ENCODE measurements around the gene RABGAP1L. TPM values are rescaled to one million over a fixed set of nuclear protein-coding genes. Genes with fewer than 3 reads are reported as not detected.

RABGAP1L gene
- total RNA-seq, 1 experiment from 2014 or later: 76.9 TPM

DNA sequence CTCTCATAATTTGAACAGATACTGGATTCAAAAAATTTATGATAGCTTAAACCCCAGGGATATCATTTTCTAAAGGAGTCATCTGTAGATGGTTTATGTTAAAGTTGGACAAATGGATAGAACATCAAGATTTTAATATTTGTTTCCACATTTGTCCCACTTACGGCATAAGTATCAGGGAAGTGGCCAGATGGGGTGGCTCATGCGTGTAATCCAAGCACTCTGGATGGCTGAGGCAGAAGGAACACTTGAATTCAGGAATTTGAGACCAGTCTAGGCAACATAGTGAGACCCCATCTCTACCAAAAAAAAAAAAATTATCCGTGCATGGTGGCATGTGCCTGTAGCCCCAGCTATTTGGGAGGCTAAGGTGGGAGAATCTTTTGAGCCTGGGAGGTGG, 517.5 kb downstream of the RABGAP1L start:
- DNase-seq (ENCODE audit: low spot score) (no peak), ATAC-seq (no peak)
- POLR2A ChIA-PET: no interaction called here
- Mint-ChIP-seq H3K27me3 (ENCODE audit: low read depth) (no peaks in the 10 kb centered on the region), H3K4me1 (no peaks in the 10 kb centered on the region; the same call in 1 of the 2 replicates), H3K9me3 (no peaks in the 10 kb centered on the region), H3K4me3 (no peak overlapping the region), H3K27ac (no peak overlapping the region), H3K36me3 (no peaks in the 10 kb centered on the region)
- CTCF ChIA-PET: interaction anchor here (0.6 kb wide), 1 partner anchor 13 kb away, joined by 3 read pairs; no protein-coding TSS in a partner anchor
- TF ChIP-seq ATF6 (CRISPR knock-in tag; IDR thresholded peaks at IDR 0.05) (no peak), ZNF423 (CRISPR knock-in tag; IDR thresholded peaks at IDR 0.05) (no peak), MYBL2 (CRISPR knock-in tag; IDR thresholded peaks at IDR 0.05) (no peak), ZNF671 (CRISPR knock-in tag; IDR thresholded peaks at IDR 0.05) (no peak), ZNF121 (CRISPR knock-in tag; IDR thresholded peaks at IDR 0.05) (no peak), FOXK1 (CRISPR knock-in tag; IDR thresholded peaks at IDR 0.05) (no peak), ATF2 (CRISPR knock-in tag; IDR thresholded peaks at IDR 0.05; ENCODE audit: borderline replicate concordance, low read depth) (no peak), USF2 (CRISPR knock-in tag; IDR thresholded peaks at IDR 0.05) (no peak), ZNF138 (CRISPR knock-in tag; conservative IDR thresholded peaks at IDR 0.05) (no peak), ELF4 (CRISPR knock-in tag; IDR thresholded peaks at IDR 0.05; ENCODE audit: low read depth) (no peak), PRRX2 (CRISPR knock-in tag; IDR thresholded peaks at IDR 0.05) (no peak), ZNF317 (CRISPR knock-in tag; IDR thresholded peaks at IDR 0.05; ENCODE audit: borderline replicate concordance, low read depth) (no peak), TEAD4 (CRISPR knock-in tag; IDR thresholded peaks at IDR 0.05) (no peak), FOXJ3 (CRISPR knock-in tag; IDR thresholded peaks at IDR 0.05; ENCODE audit: borderline replicate concordance) (no peak)
- TF ChIP-seq, protein P1, sequence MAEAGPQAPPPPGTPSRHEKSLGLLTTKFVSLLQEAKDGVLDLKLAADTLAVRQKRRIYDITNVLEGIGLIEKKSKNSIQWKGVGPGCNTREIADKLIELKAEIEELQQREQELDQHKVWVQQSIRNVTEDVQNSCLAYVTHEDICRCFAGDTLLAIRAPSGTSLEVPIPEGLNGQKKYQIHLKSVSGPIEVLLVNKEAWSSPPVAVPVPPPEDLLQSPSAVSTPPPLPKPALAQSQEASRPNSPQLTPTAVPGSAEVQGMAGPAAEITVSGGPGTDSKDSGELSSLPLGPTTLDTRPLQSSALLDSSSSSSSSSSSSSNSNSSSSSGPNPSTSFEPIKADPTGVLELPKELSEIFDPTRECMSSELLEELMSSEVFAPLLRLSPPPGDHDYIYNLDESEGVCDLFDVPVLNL (CRISPR knock-in tag; IDR thresholded peaks at IDR 0.05; ENCODE audit: borderline replicate concordance, low read depth): no peak
- TF ChIP-seq, protein P2, sequence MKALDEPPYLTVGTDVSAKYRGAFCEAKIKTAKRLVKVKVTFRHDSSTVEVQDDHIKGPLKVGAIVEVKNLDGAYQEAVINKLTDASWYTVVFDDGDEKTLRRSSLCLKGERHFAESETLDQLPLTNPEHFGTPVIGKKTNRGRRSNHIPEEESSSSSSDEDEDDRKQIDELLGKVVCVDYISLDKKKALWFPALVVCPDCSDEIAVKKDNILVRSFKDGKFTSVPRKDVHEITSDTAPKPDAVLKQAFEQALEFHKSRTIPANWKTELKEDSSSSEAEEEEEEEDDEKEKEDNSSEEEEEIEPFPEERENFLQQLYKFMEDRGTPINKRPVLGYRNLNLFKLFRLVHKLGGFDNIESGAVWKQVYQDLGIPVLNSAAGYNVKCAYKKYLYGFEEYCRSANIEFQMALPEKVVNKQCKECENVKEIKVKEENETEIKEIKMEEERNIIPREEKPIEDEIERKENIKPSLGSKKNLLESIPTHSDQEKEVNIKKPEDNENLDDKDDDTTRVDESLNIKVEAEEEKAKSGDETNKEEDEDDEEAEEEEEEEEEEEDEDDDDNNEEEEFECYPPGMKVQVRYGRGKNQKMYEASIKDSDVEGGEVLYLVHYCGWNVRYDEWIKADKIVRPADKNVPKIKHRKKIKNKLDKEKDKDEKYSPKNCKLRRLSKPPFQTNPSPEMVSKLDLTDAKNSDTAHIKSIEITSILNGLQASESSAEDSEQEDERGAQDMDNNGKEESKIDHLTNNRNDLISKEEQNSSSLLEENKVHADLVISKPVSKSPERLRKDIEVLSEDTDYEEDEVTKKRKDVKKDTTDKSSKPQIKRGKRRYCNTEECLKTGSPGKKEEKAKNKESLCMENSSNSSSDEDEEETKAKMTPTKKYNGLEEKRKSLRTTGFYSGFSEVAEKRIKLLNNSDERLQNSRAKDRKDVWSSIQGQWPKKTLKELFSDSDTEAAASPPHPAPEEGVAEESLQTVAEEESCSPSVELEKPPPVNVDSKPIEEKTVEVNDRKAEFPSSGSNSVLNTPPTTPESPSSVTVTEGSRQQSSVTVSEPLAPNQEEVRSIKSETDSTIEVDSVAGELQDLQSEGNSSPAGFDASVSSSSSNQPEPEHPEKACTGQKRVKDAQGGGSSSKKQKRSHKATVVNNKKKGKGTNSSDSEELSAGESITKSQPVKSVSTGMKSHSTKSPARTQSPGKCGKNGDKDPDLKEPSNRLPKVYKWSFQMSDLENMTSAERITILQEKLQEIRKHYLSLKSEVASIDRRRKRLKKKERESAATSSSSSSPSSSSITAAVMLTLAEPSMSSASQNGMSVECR (CRISPR knock-in tag; IDR thresholded peaks at IDR 0.05; ENCODE audit: borderline replicate concordance): no peak
- TF ChIP-seq, protein P3, sequence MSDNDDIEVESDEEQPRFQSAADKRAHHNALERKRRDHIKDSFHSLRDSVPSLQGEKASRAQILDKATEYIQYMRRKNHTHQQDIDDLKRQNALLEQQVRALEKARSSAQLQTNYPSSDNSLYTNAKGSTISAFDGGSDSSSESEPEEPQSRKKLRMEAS (CRISPR knock-in tag; IDR thresholded peaks at IDR 0.05): no peak
- TF ChIP-seq, protein P4, sequence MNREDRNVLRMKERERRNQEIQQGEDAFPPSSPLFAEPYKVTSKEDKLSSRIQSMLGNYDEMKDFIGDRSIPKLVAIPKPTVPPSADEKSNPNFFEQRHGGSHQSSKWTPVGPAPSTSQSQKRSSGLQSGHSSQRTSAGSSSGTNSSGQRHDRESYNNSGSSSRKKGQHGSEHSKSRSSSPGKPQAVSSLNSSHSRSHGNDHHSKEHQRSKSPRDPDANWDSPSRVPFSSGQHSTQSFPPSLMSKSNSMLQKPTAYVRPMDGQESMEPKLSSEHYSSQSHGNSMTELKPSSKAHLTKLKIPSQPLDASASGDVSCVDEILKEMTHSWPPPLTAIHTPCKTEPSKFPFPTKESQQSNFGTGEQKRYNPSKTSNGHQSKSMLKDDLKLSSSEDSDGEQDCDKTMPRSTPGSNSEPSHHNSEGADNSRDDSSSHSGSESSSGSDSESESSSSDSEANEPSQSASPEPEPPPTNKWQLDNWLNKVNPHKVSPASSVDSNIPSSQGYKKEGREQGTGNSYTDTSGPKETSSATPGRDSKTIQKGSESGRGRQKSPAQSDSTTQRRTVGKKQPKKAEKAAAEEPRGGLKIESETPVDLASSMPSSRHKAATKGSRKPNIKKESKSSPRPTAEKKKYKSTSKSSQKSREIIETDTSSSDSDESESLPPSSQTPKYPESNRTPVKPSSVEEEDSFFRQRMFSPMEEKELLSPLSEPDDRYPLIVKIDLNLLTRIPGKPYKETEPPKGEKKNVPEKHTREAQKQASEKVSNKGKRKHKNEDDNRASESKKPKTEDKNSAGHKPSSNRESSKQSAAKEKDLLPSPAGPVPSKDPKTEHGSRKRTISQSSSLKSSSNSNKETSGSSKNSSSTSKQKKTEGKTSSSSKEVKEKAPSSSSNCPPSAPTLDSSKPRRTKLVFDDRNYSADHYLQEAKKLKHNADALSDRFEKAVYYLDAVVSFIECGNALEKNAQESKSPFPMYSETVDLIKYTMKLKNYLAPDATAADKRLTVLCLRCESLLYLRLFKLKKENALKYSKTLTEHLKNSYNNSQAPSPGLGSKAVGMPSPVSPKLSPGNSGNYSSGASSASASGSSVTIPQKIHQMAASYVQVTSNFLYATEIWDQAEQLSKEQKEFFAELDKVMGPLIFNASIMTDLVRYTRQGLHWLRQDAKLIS (CRISPR knock-in tag; IDR thresholded peaks at IDR 0.05; ENCODE audit: borderline replicate concordance): no peak
- TF ChIP-seq, protein P5, sequence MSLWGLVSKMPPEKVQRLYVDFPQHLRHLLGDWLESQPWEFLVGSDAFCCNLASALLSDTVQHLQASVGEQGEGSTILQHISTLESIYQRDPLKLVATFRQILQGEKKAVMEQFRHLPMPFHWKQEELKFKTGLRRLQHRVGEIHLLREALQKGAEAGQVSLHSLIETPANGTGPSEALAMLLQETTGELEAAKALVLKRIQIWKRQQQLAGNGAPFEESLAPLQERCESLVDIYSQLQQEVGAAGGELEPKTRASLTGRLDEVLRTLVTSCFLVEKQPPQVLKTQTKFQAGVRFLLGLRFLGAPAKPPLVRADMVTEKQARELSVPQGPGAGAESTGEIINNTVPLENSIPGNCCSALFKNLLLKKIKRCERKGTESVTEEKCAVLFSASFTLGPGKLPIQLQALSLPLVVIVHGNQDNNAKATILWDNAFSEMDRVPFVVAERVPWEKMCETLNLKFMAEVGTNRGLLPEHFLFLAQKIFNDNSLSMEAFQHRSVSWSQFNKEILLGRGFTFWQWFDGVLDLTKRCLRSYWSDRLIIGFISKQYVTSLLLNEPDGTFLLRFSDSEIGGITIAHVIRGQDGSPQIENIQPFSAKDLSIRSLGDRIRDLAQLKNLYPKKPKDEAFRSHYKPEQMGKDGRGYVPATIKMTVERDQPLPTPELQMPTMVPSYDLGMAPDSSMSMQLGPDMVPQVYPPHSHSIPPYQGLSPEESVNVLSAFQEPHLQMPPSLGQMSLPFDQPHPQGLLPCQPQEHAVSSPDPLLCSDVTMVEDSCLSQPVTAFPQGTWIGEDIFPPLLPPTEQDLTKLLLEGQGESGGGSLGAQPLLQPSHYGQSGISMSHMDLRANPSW (CRISPR knock-in tag; conservative IDR thresholded peaks at IDR 0.05; ENCODE audit: low read depth): no peak
